ENCODE measurements around the gene HEATR9.

DNA sequence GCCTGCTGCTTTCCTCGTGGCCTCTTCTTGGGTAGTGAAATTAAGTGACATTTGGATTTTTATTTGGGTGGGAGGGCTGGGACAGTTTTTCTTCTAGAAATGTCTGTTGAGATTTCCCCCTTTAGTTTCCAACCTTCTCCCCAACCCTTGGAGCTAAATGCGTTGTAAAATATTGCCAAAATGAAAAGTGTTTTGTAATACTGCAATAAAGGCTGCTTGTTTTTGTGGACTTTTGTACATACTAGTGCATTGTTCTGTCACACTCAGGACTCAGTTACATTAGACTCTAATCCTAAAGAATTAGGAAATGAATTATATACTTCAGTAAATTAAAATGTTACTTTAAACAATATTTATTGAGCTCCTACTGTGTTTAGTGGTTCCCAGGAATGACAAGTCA, 21.7 kb downstream of the HEATR9 start:
- TF ChIP-seq, protein P1, sequence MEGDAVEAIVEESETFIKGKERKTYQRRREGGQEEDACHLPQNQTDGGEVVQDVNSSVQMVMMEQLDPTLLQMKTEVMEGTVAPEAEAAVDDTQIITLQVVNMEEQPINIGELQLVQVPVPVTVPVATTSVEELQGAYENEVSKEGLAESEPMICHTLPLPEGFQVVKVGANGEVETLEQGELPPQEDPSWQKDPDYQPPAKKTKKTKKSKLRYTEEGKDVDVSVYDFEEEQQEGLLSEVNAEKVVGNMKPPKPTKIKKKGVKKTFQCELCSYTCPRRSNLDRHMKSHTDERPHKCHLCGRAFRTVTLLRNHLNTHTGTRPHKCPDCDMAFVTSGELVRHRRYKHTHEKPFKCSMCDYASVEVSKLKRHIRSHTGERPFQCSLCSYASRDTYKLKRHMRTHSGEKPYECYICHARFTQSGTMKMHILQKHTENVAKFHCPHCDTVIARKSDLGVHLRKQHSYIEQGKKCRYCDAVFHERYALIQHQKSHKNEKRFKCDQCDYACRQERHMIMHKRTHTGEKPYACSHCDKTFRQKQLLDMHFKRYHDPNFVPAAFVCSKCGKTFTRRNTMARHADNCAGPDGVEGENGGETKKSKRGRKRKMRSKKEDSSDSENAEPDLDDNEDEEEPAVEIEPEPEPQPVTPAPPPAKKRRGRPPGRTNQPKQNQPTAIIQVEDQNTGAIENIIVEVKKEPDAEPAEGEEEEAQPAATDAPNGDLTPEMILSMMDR (IDR thresholded peaks at IDR 0.05): no peak
- TF ChIP-seq POLR2A (IDR thresholded peaks at IDR 0.05): no peak

All from esophagus squamous epithelium (tissue), 4 donors.